G401 (cell line): Measurements from ENCODE around the gene POMGNT1. TPM values are rescaled to one million over a fixed set of nuclear protein-coding genes. Genes with fewer than 3 reads are reported as not detected.

Source experiments
- DNase-seq: peaks from one replicate; pipeline ENCODE4 v3.0.0-alpha.2; 2015; ENCODE audit warnings: low spot score
- in situ Hi-C: cut with HindIII; loops from 2 replicates; pipeline ENCODE4 v1.10.0; 2016; ENCODE audit warnings: low sequenced_read_pairs, mixed read lengths
- total RNA-seq: library from RNA; depleted of rRNA; stranded (reverse); fragments of >200 nt; shearing (Covaris generic); gene quantifications from 2 replicates; pipeline ENCODE4 v1.2.3, GENCODE V29; 2014

POMGNT1 gene
- total RNA-seq, 1 experiment from 2014 or later = 118 TPM

- DNase-seq = no peak
- in situ Hi-C loops = loop anchor here (10.0 kb wide), 1 partner anchor 184 kb away; no protein-coding TSS in a partner anchor
Observed at GRCh38 chr1:46218443-46218842, 20.2 kb upstream of the POMGNT1 start.

GRCh38 chr1:46215504-46215903 lies 17.3 kb upstream of the POMGNT1 start:
- DNase-seq = no peak
- in situ Hi-C loops = loop anchor here (10.0 kb wide), 1 partner anchor 181 kb away; no protein-coding TSS in a partner anchor

GRCh38 chr1:46211051-46211450 lies 12.8 kb upstream of the POMGNT1 start:
- in situ Hi-C loops = loop anchor here (10.0 kb wide), 1 partner anchor 176 kb away; no protein-coding TSS in a partner anchor

GRCh38 chr1:46210561-46210960 lies 12.3 kb upstream of the POMGNT1 start:
- peak; percentile 73 for DNase-seq
- in situ Hi-C loops = loop anchor here (10.0 kb wide), 1 partner anchor 176 kb away; no protein-coding TSS in a partner anchor

More at GRCh38 chr1:46211051-46211450, 12.8 kb upstream of the POMGNT1 start:
- DNase-seq = no peak

GRCh38 chr1:46206399-46206798 lies 8.2 kb upstream of the POMGNT1 start:
- DNase-seq = no peak

GRCh38 chr1:46205791-46206190 lies 7.6 kb upstream of the POMGNT1 start:
- in situ Hi-C loops = no loop called here
- no peak for DNase-seq

More at GRCh38 chr1:46206399-46206798, 8.2 kb upstream of the POMGNT1 start:
- in situ Hi-C loops = no loop called here

- no peak for DNase-seq
- in situ Hi-C loops = no loop called here
Observed at GRCh38 chr1:46205141-46205540, 6.9 kb upstream of the POMGNT1 start.

GRCh38 chr1:46204406-46204742 lies 6.1 kb upstream of the POMGNT1 start:
- DNase-seq = no peak

GRCh38 chr1:46203738-46204405 lies 5.6 kb upstream of the POMGNT1 start:
- peak; percentile 71 for DNase-seq
- in situ Hi-C loops = no loop called here

More at GRCh38 chr1:46204406-46204742, 6.1 kb upstream of the POMGNT1 start:
- in situ Hi-C loops = no loop called here

- DNase-seq = no peak
- in situ Hi-C loops = no loop called here
Observed at GRCh38 chr1:46199233-46199749, 1.1 kb upstream of the POMGNT1 start.

- DNase-seq = no peak
Observed at GRCh38 chr1:46197560-46197963, 672 bp downstream of the POMGNT1 start.

GRCh38 chr1:46196609-46197008 lies 1.6 kb downstream of the POMGNT1 start:
- DNase-seq = no peak
- in situ Hi-C loops = no loop called here

More at GRCh38 chr1:46197560-46197963, 672 bp downstream of the POMGNT1 start:
- in situ Hi-C loops = no loop called here

- no peak for DNase-seq
- in situ Hi-C loops = no loop called here
Observed at GRCh38 chr1:46194641-46195193, 3.5 kb downstream of the POMGNT1 start.

GRCh38 chr1:46193984-46194570 lies 4.2 kb downstream of the POMGNT1 start:
- no peak for DNase-seq
- in situ Hi-C loops = no loop called here

- DNase-seq = no peak
- in situ Hi-C loops = no loop called here
Observed at GRCh38 chr1:46193285-46193684, 4.9 kb downstream of the POMGNT1 start.

- in situ Hi-C loops = no loop called here
- DNase-seq = no peak
Observed at GRCh38 chr1:46192171-46192570, 6.1 kb downstream of the POMGNT1 start.

- in situ Hi-C loops = no loop called here
- DNase-seq = no peak
Observed at GRCh38 chr1:46191033-46191701, 7.1 kb downstream of the POMGNT1 start.

GRCh38 chr1:46190539-46190938 lies 7.7 kb downstream of the POMGNT1 start:
- in situ Hi-C loops = no loop called here
- DNase-seq = no peak

- DNase-seq = no peak
- in situ Hi-C loops = no loop called here
Observed at GRCh38 chr1:46188295-46189030, 9.8 kb downstream of the POMGNT1 start.
